Suprapubic skin (tissue), 4 donors: ENCODE data around the gene BMS1. TPM values are rescaled to one million over a fixed set of nuclear protein-coding genes. Genes with fewer than 3 reads are reported as not detected.
A peak's percentile ranks its signal among the peaks of the same experiment; 100 is the strongest.
"Not testable (repeated sequence)": the region's sequence is repeated elsewhere in the genome, so short reads cannot be mapped to it uniquely, and the experiment has no call there.

Source experiments
- DNase-seq, 2 donors: peaks; one replicate each; pipeline ENCODE4 v3.0.0-alpha.2; 2019; ENCODE audit warnings: low spot score in 2 of 2
- H3K27ac ChIP-seq: fragments of 200-600 bp; sonication (generic); one replicate; pipeline ENCODE4 v1.5.1; 2019
- H3K27me3 ChIP-seq: fragments of 200-600 bp; sonication (generic); one replicate; pipeline ENCODE4 v1.5.1; 2019
- H3K36me3 ChIP-seq: fragments of 200-600 bp; sonication (generic); one replicate; pipeline ENCODE4 v1.5.1; 2019
- H3K4me1 ChIP-seq: fragments of 200-600 bp; sonication (generic); one replicate; pipeline ENCODE4 v1.5.1; 2019
- H3K4me3 ChIP-seq: fragments of 200-600 bp; sonication (generic); one replicate; pipeline ENCODE4 v1.5.1; 2019; ENCODE audit warnings: mild to moderate bottlenecking
- H3K9me3 ChIP-seq: fragments of 200-600 bp; sonication (generic); one replicate; pipeline ENCODE4 v1.5.1; 2019
- CTCF ChIP-seq, 2 donors: fragments of 200-600 bp in 1 of 2; fragments of 450-650 bp in 1 of 2; sonication (generic) in 1 of 2; IDR thresholded peaks; one replicate each; pipeline ENCODE4 v1.5.1; 2016 to 2019; ENCODE audit warnings: antibody characterized with exemption in 2 of 2, mild to moderate bottlenecking in 1 of 2, moderate library complexity in 1 of 2
- EP300 ChIP-seq: sonication (generic); formaldehyde crosslinking; IDR thresholded peaks from one replicate; pipeline ENCODE4 v1.6.1; 2017; ENCODE audit warnings: antibody characterized with exemption
- POLR2A ChIP-seq, 2 donors: fragments of 450-650 bp; IDR thresholded peaks; one replicate each; pipeline ENCODE4 v1.6.1; 2017; ENCODE audit warnings: antibody characterized with exemption in 2 of 2, mild to moderate bottlenecking in 2 of 2, moderate library complexity in 2 of 2
- POLR2AphosphoS5 ChIP-seq, 3 donors: sonication (generic); formaldehyde crosslinking; IDR thresholded peaks; one replicate each; pipeline ENCODE4 v1.6.1; 2017; ENCODE audit warnings: antibody characterized with exemption in 3 of 3
- WGBS: methylation state at CpG from one replicate; pipeline ENCODE4 v1.1.5; 2018; 5-methylcytosine and 5-hydroxymethylcytosine counted together
- total RNA-seq, 4 donors: library from RNA; depleted of rRNA; stranded (reverse); fragments of >200 nt; gene quantifications; one replicate each; pipeline ENCODE4 v1.1.0, GENCODE V29; 2016

Gene BMS1
- total RNA-seq, result 10 to 100 TPM; 15.8 to 20.4 (median 17.4) TPM

GRCh38 chr10:42782446-42783180 lies at the start of gene BMS1:
BMS1 (plus strand) TSS chr10:42782795; CDS start chr10:42784395, 1,600 bp downstream.
- Histone ChIP-seq H3K9me3 (no peaks in the 10 kb centered on the region), H3K36me3 (peaks cover 22% of the 10 kb centered on the region), H3K4me1 (peaks cover 22% of the 10 kb centered on the region), H3K4me3 (peak within 1 kb of the TSS; percentile 88), H3K27ac (peak within 1 kb of the TSS; percentile 97), H3K27me3 (no peaks in the 10 kb centered on the region)
- TF ChIP-seq POLR2A (IDR thresholded peaks at IDR 0.05) (peak in 1 of 2 donors; percentile 28), CTCF (IDR thresholded peaks at IDR 0.05) (no peak), POLR2AphosphoS5 (IDR thresholded peaks at IDR 0.05) (peak in 2 of 3 donors; percentile 74 to 84)
- under 1% methylated on average over 30 of the region's 60 CpGs for WGBS
- peak; percentile 93 to 95 for DNase-seq

- WGBS, result 17% methylated on average over 1 of the region's 1 CpG
- no peaks in the 10 kb centered on the region for H3K9me3 ChIP-seq
- no peak for TF ChIP-seq CTCF (IDR thresholded peaks at IDR 0.05)
- TF ChIP-seq POLR2A (IDR thresholded peaks at IDR 0.05), result no peak
- TF ChIP-seq EP300, result no peak
- TF ChIP-seq POLR2AphosphoS5 (IDR thresholded peaks at IDR 0.05), result no peak
- DNase-seq, result no peak
- no peaks in the 10 kb centered on the region for H3K4me1 ChIP-seq
- H3K27me3 ChIP-seq, result peaks cover 8% of the 10 kb centered on the region
- H3K27ac ChIP-seq, result no peak overlapping the region
- H3K4me3 ChIP-seq, result no peak overlapping the region
- H3K36me3 ChIP-seq, result no peaks in the 10 kb centered on the region
These were observed 48.1 kb upstream of the BMS1 start for GRCh38 chr10:42734536-42734935.

GRCh38 chr10:42738679-42739078 lies 43.9 kb upstream of the BMS1 start:
- Histone ChIP-seq H3K27me3 (peaks cover 4% of the 10 kb centered on the region), H3K27ac (no peak overlapping the region), H3K4me1 (no peaks in the 10 kb centered on the region), H3K36me3 (no peaks in the 10 kb centered on the region), H3K4me3 (no peak overlapping the region), H3K9me3 (peaks cover 8% of the 10 kb centered on the region)
- DNase-seq, result no peak
- TF ChIP-seq EP300 (no peak), CTCF (IDR thresholded peaks at IDR 0.05) (no peak), POLR2A (IDR thresholded peaks at IDR 0.05) (no peak), POLR2AphosphoS5 (IDR thresholded peaks at IDR 0.05) (no peak)
- 73% methylated on average over 3 of the region's 3 CpGs for WGBS

GRCh38 chr10:42741536-42741935 lies 41.1 kb upstream of the BMS1 start:
- H3K27me3 ChIP-seq, result peaks cover 11% of the 10 kb centered on the region
- H3K27ac ChIP-seq, H3K36me3 ChIP-seq, H3K4me1 ChIP-seq, DNase-seq, H3K9me3 ChIP-seq, H3K4me3 ChIP-seq: not testable (repeated sequence)
- WGBS, result 93% methylated on average over 7 of the region's 7 CpGs

GRCh38 chr10:42743697-42744096 lies 38.9 kb upstream of the BMS1 start:
- no peak for TF ChIP-seq EP300
- TF ChIP-seq POLR2A (IDR thresholded peaks at IDR 0.05), result no peak
- TF ChIP-seq CTCF (IDR thresholded peaks at IDR 0.05), result no peak
- TF ChIP-seq POLR2AphosphoS5 (IDR thresholded peaks at IDR 0.05), result no peak
- Histone ChIP-seq H3K4me3 (no peak overlapping the region), H3K27me3 (peaks cover 7% of the 10 kb centered on the region), H3K27ac (no peak overlapping the region), H3K9me3 (peaks cover 8% of the 10 kb centered on the region), H3K36me3 (no peaks in the 10 kb centered on the region), H3K4me1 (no peaks in the 10 kb centered on the region)
- DNase-seq, result no peak
- WGBS, result 74% methylated on average over 3 of the region's 3 CpGs
